Transverse colon (tissue), 4 donors: ENCODE results near the gene WDR91.

Experiments
- EP300 ChIP-seq: sonication (generic); formaldehyde crosslinking; IDR thresholded peaks from one replicate; pipeline ENCODE4 v1.6.1; 2017; ENCODE audit warnings: antibody characterized with exemption, low read depth
- POLR2AphosphoS5 ChIP-seq, 3 donors: sonication (generic); formaldehyde crosslinking; IDR thresholded peaks; one replicate each; pipeline ENCODE4 v1.6.1; 2016; ENCODE audit warnings: antibody characterized with exemption in 3 of 3
- TF ChIP-seq, protein P1 (sequence below), 5 experiments: fragments of 200-600 bp in 3 of 5; fragments of 450-650 bp in 2 of 5; sonication (generic) in 3 of 5; IDR thresholded peaks; 1 replicate in 2 of 5; 2 replicates in 3 of 5; pipeline ENCODE4 v1.5.1; 2016 to 2017; ENCODE audit warnings: antibody characterized with exemption in 5 of 5, inconsistent platforms in 3 of 5, mild to moderate bottlenecking in 2 of 5, moderate library complexity in 1 of 5

- TF ChIP-seq, protein P1, sequence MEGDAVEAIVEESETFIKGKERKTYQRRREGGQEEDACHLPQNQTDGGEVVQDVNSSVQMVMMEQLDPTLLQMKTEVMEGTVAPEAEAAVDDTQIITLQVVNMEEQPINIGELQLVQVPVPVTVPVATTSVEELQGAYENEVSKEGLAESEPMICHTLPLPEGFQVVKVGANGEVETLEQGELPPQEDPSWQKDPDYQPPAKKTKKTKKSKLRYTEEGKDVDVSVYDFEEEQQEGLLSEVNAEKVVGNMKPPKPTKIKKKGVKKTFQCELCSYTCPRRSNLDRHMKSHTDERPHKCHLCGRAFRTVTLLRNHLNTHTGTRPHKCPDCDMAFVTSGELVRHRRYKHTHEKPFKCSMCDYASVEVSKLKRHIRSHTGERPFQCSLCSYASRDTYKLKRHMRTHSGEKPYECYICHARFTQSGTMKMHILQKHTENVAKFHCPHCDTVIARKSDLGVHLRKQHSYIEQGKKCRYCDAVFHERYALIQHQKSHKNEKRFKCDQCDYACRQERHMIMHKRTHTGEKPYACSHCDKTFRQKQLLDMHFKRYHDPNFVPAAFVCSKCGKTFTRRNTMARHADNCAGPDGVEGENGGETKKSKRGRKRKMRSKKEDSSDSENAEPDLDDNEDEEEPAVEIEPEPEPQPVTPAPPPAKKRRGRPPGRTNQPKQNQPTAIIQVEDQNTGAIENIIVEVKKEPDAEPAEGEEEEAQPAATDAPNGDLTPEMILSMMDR (IDR thresholded peaks at IDR 0.05), result no peak
- no peak for TF ChIP-seq POLR2AphosphoS5 (IDR thresholded peaks at IDR 0.05)
- no peak for TF ChIP-seq EP300
Measured at GRCh38 chr7:135248546-135248945, 37.2 kb upstream of the WDR91 start.
